ENCODE results near the gene CNTNAP2. TPM values are rescaled to one million over a fixed set of nuclear protein-coding genes. Genes with fewer than 3 reads are reported as not detected.

Gene CNTNAP2
- total RNA-seq, 1 experiment from 2014 or later, result 42.5 TPM

GRCh38 chr7:148104924-148105323, 1988.3 kb downstream of the CNTNAP2 start:
- Mint-ChIP-seq H3K27me3 (ENCODE audit: insufficient read depth, unreplicated experiment) (peaks cover 3% of the 10 kb centered on the region), H3K4me1 (ENCODE audit: low read depth, unreplicated experiment) (no peaks in the 10 kb centered on the region), H3K4me3 (ENCODE audit: unreplicated experiment) (no peak overlapping the region), H3K36me3 (ENCODE audit: insufficient read depth, unreplicated experiment) (no peaks in the 10 kb centered on the region), H3K9me3 (ENCODE audit: unreplicated experiment) (no peaks in the 10 kb centered on the region), H3K27ac (ENCODE audit: unreplicated experiment) (no peak overlapping the region)
- H3K27me3 ChIP-seq (replicated peaks; ENCODE audit: control insufficient read depth, insufficient read depth, low read length), result no peaks in the 10 kb centered on the region
- BruUV-seq (replicated peaks), result no TSS peak
- no peaks in the 10 kb centered on the region for H3K9me3 ChIP-seq
- 0 out of 2 replicates have a peak, but pooled peaks cover 5% of the 10 kb centered on the region for H3K4me1 ChIP-seq
- no peak overlapping the region for H3K4me3 ChIP-seq (ENCODE audit: low read depth, low read length)
- no peaks in the 10 kb centered on the region for H3K36me3 ChIP-seq (ENCODE audit: control insufficient read depth, insufficient read depth, low read length)
- POLR2A ChIA-PET, result no interaction called here
- DNase-seq, result no peak
- CTCF ChIA-PET, result no interaction called here
- TF ChIP-seq, protein P1, sequence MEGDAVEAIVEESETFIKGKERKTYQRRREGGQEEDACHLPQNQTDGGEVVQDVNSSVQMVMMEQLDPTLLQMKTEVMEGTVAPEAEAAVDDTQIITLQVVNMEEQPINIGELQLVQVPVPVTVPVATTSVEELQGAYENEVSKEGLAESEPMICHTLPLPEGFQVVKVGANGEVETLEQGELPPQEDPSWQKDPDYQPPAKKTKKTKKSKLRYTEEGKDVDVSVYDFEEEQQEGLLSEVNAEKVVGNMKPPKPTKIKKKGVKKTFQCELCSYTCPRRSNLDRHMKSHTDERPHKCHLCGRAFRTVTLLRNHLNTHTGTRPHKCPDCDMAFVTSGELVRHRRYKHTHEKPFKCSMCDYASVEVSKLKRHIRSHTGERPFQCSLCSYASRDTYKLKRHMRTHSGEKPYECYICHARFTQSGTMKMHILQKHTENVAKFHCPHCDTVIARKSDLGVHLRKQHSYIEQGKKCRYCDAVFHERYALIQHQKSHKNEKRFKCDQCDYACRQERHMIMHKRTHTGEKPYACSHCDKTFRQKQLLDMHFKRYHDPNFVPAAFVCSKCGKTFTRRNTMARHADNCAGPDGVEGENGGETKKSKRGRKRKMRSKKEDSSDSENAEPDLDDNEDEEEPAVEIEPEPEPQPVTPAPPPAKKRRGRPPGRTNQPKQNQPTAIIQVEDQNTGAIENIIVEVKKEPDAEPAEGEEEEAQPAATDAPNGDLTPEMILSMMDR (IDR thresholded peaks at IDR 0.05; ENCODE audit: insufficient read depth in 1 of 2, low read depth in 1 of 2, low read length in 1 of 2, severe bottlenecking in 1 of 2, unreplicated experiment in 1 of 2), result no peak
- intact Hi-C loops (cut with micrococcal nuclease; ENCODE audit: unreplicated experiment), result no loop called here

- Histone ChIP-seq H3K4me3 (ENCODE audit: low read depth, low read length) (no peak overlapping the region), H3K36me3 (ENCODE audit: control insufficient read depth, insufficient read depth, low read length) (no peaks in the 10 kb centered on the region), H3K27me3 (replicated peaks; ENCODE audit: control insufficient read depth, insufficient read depth, low read length) (no peaks in the 10 kb centered on the region), H3K9me3 (no peaks in the 10 kb centered on the region), H3K4me1 (0 out of 2 replicates have a peak, but pooled peaks cover 11% of the 10 kb centered on the region)
- TF ChIP-seq, protein P1 (IDR thresholded peaks at IDR 0.05; ENCODE audit: insufficient read depth in 1 of 2, low read depth in 1 of 2, low read length in 1 of 2, severe bottlenecking in 1 of 2, unreplicated experiment in 1 of 2), result no peak
- no peak for DNase-seq
- intact Hi-C loops (cut with micrococcal nuclease; ENCODE audit: unreplicated experiment), result no loop called here
- Mint-ChIP-seq H3K4me3 (ENCODE audit: unreplicated experiment) (no peak overlapping the region), H3K4me1 (ENCODE audit: low read depth, unreplicated experiment) (no peaks in the 10 kb centered on the region), H3K27me3 (ENCODE audit: insufficient read depth, unreplicated experiment) (peaks cover 3% of the 10 kb centered on the region), H3K27ac (ENCODE audit: unreplicated experiment) (no peak overlapping the region), H3K9me3 (ENCODE audit: unreplicated experiment) (no peaks in the 10 kb centered on the region), H3K36me3 (ENCODE audit: insufficient read depth, unreplicated experiment) (no peaks in the 10 kb centered on the region)
- BruUV-seq (replicated peaks), result no TSS peak
- POLR2A ChIA-PET, result no interaction called here
- CTCF ChIA-PET, result no interaction called here
These were observed 1989.3 kb downstream of the CNTNAP2 start for GRCh38 chr7:148105853-148106252.

- H3K9me3 Mint-ChIP-seq (ENCODE audit: unreplicated experiment), result no peaks in the 10 kb centered on the region
- Histone ChIP-seq H3K36me3 (ENCODE audit: control insufficient read depth, insufficient read depth, low read length) (no peaks in the 10 kb centered on the region), H3K27me3 (replicated peaks; ENCODE audit: control insufficient read depth, insufficient read depth, low read length) (no peaks in the 10 kb centered on the region), H3K9me3 (no peaks in the 10 kb centered on the region), H3K4me1 (0 out of 2 replicates have a peak, but pooled peaks cover 11% of the 10 kb centered on the region), H3K4me3 (ENCODE audit: low read depth, low read length) (no peak overlapping the region)
- ChIA-PET POLR2A (no interaction called here), CTCF (no interaction called here)
- no peak overlapping the region for H3K27ac Mint-ChIP-seq (ENCODE audit: unreplicated experiment)
- intact Hi-C loops (cut with micrococcal nuclease; ENCODE audit: unreplicated experiment), result no loop called here
- DNase-seq, result no peak
- TF ChIP-seq, protein P1 (IDR thresholded peaks at IDR 0.05; ENCODE audit: insufficient read depth in 1 of 2, low read depth in 1 of 2, low read length in 1 of 2, severe bottlenecking in 1 of 2, unreplicated experiment in 1 of 2), result no peak
- H3K4me3 Mint-ChIP-seq (ENCODE audit: unreplicated experiment), result no peak overlapping the region
- peaks cover 3% of the 10 kb centered on the region for H3K27me3 Mint-ChIP-seq (ENCODE audit: insufficient read depth, unreplicated experiment)
- BruUV-seq (replicated peaks), result no TSS peak
- H3K4me1 Mint-ChIP-seq (ENCODE audit: low read depth, unreplicated experiment), result no peaks in the 10 kb centered on the region
- no peaks in the 10 kb centered on the region for H3K36me3 Mint-ChIP-seq (ENCODE audit: insufficient read depth, unreplicated experiment)
These were observed 1991.0 kb downstream of the CNTNAP2 start for GRCh38 chr7:148107443-148108127.

All from Caco-2 (cell line).